Right lobe of liver (tissue), 4 donors: ENCODE results near the gene LTN1.

ENCODE experiments used
- POLR2A ChIP-seq: fragments of 450-650 bp; IDR thresholded peaks from one replicate; pipeline ENCODE4 v1.6.1; 2017; ENCODE audit warnings: antibody characterized with exemption, mild to moderate bottlenecking
- TF ChIP-seq, protein P1 (sequence below), 4 donors: fragments of 200-600 bp in 3 of 4; fragments of 450-650 bp in 1 of 4; IDR thresholded peaks; one replicate each; pipeline versions ENCODE4 v1.5.1 to v1.8.0; 2016 to 2022; ENCODE audit warnings: antibody characterized with exemption in 4 of 4, mild to moderate bottlenecking in 2 of 4
- donor health status: DM: no; HTN: no; CAD: no.
- donor health status: DM: no; HTN: no; CAD: no.
- donor health status: DM: no; HTN: yes; CAD: no.

DNA sequence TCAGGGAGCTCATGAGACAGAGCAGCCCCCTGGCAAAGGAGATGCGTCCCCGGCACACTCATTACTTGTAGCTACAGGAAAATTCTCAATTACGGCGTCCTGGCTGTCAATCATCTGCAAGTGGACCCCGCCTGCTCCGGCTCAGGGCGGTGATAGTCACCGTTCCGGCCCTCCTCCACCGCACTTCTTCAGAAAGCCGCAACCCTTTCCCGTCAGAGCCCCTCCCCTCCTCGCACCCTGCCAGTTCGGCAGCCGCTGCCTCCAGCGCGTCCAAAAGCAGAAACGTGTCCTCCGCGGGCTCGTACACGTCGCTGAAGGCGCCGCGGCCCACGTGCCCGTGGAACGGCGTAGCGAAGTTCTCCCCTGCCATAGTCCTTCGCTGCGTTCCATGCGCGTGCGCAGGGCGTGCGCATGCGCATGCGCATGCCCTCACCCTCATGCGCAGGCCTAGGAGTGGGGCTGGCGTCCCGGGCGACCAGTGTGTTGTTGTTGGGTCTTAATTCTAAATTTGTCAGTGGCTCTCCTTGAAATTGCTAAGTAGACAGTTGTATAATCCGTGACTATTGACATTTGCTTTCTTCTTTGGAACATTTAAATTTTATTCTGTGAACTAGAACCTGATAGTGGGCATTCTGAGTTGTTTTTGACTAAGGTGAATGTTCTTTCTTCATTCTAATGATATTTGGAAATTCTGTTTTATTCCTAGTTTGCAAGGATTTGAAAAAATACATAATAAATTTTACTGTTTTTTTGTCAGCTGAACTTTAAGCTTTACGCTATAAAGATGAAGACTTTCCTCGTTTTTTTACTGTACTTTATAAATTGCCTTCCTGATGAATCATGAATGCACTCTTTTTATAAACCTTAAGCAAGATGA lies 107.5 kb downstream of the LTN1 start:
- TF ChIP-seq, protein P1, sequence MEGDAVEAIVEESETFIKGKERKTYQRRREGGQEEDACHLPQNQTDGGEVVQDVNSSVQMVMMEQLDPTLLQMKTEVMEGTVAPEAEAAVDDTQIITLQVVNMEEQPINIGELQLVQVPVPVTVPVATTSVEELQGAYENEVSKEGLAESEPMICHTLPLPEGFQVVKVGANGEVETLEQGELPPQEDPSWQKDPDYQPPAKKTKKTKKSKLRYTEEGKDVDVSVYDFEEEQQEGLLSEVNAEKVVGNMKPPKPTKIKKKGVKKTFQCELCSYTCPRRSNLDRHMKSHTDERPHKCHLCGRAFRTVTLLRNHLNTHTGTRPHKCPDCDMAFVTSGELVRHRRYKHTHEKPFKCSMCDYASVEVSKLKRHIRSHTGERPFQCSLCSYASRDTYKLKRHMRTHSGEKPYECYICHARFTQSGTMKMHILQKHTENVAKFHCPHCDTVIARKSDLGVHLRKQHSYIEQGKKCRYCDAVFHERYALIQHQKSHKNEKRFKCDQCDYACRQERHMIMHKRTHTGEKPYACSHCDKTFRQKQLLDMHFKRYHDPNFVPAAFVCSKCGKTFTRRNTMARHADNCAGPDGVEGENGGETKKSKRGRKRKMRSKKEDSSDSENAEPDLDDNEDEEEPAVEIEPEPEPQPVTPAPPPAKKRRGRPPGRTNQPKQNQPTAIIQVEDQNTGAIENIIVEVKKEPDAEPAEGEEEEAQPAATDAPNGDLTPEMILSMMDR (IDR thresholded peaks at IDR 0.05): no peak
- peak; percentile 59 for TF ChIP-seq POLR2A
